ENCODE results near the gene ENO2.
A peak's percentile ranks its signal among the peaks of the same experiment; 100 is the strongest.

ENO2 gene

DNA sequence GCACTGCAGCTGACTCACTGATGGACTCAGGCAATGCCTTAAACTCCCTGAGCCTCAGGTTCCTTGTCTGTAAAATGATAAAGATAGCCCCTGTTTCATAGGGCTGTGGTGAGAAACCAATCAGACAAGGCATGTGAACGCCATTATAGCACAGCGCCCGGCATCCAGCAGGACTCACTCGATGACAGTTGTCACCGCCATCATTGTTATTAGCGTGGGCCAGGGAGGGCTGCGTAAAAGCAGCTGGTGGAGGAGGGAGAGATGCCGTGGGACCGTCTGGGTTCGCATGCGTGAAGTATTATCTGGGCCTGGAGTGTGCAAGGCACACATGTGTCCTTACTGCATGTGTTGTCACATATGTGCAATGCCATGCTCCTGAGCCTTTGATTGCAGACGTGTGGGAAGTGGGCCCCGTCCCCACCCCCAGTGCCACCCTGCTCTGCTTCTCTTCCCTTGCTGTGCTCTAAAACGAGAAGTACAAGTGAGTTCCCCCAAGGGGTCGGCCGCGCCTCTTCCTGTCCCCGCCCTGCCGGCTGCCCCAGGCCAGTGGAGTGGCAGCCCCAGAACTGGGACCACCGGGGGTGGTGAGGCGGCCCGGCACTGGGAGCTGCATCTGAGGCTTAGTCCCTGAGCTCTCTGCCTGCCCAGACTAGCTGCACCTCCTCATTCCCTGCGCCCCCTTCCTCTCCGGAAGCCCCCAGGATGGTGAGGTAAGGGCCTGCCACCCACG, 36.6 kb downstream of the ENO2 start, which contains the start of gene PTPN6:
Gene PTPN6 (plus strand): TSS at position 546 of the 730 bp plus-strand sequence. CDS start 157 bp downstream, at position 703.
- DNase-seq: no peak

- no peak for DNase-seq
Measured at GRCh38 chr12:6951551-6952120, 37.3 kb downstream of the ENO2 start.

DNA sequence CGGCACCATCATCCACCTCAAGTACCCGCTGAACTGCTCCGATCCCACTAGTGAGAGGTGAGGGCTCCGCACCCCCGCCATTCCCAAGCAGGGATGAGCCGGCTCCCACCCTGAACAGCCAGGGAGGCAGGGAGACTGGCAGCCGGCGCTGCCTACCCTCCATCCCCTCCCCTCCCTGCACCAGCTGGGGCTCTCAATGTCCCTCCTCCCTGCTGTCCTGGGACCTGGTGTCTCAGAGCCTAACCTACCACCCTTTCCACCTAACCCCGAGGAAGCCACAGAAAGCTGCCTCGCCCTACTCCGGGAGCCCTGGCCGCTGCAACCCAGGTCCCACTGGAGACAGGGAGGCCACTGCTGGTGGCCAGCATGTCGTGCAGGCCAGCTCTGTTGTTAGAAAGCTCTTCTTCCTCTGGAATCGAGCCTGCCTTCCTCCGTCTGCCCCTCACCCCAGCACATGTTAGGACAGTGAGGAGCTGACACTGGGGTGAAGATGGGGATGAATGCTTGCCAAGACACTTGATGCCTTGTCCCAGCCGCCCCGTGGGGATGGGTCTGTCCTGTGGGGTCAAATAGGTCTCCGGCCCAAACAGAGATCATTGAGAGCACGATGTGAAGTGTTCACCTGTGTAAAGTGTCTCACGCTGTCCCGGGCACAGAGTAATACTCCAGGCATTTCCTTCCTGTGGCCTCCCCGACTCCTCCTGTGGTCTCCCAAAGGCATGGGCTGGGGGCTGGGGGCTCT, 37.9 kb downstream of the ENO2 start:
- no peak for DNase-seq

DNA sequence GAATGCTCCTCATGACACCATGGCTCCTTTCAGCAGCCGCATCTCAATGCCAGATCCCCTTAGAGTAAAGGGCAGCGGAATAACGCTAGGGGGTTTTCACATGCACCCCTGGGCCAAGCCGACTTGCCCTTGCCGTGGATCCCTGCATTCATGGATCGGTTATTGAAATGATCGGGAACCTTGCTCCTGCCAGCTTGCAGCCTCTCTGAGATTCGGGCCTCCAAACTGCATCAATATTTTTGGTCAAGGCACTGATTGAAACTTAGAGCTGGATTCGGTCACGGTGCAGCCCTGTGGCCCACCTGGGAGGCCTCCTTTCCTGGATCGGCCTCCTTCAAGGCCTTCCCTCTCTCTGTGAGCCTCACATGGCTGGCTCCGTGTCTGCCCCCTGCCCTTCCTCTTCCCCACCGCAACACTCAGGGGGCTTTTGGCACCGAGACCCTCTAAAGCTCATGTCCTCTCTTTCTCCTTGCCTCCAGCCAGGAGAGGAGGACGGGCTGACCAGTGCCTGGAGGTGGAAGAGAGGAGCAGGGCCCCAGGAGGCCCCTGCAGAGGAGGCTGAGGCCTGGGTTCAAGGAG, 38.6 kb downstream of the ENO2 start:
- DNase-seq: no peak

DNA sequence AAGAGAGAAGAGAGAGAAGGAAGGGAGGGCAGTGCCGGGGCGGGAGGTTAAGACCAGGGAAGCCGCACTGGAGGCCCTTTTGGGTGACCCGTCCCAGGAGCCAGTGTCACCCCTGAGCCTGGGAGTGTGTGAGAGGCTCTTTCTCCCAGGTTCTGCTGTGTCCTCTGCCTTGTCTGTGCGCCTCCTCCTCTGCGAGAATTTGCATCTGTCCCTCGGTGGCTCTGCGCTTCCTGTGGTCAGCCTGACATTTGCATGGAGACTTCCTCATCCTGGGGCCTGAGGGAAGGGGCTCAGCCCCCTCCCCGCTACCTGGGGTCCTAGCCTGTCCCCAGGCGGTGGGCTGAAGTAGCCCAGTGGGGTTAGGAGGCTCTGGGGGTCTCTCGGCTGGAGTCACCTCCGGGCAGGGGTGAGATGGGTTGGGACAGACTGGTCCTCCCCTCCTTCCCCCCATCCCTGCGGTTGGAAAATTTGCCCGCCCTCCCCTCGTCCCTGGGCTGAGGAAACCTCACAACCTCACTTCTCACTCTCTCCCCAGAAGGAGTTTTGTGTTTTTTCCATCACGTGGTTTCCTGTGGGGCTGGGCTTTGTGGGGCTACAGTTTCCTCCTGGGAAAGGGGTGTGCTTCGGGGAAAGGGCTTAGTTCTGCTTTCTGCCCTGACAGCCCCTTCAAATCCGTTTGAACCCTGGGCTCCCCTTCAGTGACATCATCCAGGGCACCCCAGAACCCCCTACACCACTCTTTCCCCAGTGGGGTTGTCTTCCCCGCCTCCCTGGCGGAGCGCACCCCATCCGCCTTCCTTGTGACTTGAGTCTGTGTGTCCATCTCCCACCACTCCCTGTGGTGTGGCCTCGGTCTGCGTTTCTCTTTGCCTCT, 39.3 kb downstream of the ENO2 start:
- no peak for DNase-seq

DNA sequence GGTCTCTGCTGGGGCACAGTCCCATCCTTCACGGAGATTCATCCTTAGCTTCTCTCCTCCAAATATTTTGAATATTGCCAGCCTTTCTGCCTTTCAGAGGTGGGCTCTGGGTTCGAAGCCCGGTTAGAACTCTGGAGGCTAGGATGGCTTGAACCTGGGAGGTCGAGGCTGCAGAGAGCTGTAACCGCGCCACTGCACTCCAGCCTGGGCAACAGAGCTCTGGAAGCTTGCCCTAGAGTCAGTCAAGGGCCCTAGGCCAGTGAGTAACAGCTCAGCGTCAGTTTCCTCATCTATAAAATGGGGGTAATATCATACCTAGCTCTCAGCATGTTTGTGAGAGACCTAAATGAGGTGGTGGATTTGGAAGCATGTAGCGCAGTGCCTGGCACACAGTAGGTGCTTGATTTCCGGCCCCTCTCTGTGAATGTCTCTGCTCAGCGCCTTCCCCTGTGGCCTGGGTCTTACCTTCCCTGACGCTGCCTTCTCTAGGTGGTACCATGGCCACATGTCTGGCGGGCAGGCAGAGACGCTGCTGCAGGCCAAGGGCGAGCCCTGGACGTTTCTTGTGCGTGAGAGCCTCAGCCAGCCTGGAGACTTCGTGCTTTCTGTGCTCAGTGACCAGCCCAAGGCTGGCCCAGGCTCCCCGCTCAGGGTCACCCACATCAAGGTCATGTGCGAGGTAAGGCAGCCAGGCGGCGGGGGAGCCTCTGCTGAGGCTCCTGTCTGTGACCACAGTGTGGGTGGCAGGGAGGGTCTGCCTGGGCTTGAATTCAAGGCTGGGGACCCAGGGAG, 40.1 kb downstream of the ENO2 start:
- DNase-seq: no peak

GRCh38 chr12:6955108-6956020, 41.0 kb downstream of the ENO2 start:
- DNase-seq: no peak

- no peak for DNase-seq
Measured at GRCh38 chr12:6956021-6956727, 41.8 kb downstream of the ENO2 start.

DNA sequence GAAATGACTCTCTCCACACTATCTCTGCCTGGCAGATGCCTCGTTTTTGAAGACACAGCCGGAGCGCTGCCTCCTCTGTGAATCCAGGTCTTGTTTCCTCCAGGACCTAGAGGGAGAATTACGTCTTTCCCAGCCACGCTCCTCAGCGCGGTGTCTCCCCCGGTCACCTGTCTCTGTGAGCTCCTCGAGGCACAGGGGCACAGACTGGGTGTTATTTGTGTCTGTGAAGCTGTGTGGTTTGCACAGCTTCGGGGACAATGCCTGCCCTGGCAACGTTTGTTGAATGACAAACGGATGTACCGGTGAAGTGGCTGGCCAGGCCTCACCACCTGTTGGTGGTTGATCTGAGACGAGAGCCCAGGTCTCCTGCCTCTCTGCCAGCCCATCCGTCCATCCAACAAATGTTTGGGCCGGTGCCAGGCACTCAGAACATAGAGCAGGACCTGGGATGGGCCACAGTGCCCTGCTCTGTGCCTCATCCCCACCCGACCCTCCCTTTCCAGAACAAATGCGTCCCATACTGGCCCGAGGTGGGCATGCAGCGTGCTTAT, 42.8 kb downstream of the ENO2 start:
- no peak for DNase-seq

GRCh38 chr12:6957741-6958608, 43.6 kb downstream of the ENO2 start:
- DNase-seq: no peak

DNA sequence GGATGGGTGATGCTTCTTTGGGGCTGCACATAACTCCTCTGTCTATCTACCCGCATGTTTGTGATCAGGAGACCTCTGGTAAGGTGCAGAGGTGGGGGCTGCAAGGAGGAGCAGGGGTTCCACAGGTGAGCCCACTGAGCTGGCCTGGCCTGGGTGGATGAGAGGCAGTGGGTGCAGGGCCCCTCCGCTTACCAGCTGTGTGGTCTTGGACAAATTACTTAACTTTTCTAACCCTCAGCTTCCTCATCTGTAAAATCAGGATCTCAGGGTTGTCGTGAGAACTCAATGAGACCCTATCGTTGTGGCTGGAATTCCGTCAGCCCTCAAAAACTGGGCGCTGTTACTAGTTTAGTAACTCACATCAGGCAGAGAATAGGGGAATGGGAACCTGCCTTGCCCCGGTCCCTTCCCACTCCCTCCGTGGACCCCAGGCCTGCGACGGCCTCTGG, 44.3 kb downstream of the ENO2 start:
- DNase-seq: no peak

DNA sequence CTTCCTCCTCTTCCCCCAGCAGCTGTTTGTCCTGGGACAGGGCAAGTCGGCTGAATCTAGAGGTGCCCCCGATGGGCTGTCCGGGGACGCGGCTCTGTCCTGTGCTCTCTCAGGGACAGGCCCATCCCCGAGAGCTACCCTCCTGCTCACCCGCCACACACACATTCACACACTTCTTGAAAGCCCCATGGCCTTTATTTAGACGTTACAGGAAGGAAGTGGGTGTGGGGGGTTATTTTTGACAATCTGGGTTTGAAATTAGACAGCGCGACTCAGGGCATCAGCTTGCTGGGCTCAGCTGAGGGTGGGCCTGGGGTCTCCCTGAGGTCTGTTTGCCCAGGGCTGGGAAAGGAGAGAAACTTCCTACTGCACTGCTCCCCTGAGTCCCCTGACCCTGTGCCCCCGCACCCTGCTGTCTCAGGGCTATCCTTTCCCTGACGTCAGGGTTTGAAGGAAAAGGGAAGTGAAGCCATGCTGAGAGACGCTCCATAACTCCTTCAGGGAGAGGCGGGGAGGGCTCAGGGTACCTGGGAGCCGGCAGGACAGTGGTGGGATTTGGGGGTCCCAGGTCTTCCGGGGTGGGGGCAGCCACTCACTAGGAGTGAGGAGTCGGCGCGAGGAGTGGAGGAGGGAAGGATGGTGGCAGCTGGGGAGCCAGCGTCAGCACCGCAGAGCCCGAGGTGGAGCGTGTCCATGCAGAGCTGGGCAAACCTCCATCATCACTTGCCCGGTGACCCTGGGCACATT, 44.9 kb downstream of the ENO2 start:
- DNase-seq: no peak

DNA sequence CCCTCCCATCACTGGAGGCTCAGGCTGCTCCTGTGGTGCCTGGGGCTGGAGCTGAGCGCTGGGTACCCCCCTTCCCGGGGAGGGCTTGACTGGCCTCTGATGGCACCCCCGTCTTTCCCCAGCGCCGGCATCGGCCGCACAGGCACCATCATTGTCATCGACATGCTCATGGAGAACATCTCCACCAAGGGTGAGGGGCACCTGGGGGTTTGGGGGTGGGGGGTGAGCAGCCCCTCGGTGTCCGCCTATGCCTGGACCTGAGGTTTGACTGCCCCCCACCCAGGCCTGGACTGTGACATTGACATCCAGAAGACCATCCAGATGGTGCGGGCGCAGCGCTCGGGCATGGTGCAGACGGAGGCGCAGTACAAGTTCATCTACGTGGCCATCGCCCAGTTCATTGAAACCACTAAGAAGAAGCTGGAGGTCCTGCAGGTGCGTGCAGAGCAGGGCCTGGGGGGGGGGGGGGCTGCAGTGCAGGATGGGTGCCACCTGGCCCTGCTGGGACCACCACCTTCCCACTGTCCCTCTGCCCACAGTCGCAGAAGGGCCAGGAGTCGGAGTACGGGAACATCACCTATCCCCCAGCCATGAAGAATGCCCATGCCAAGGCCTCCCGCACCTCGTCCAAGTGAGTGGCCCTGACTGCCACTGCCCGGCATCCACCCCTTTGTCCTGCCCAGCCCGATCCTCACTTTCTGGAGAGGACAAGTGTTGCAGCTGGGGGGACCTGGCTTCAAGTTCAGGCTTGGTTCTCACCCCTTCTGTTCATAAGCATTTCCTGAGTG, 45.6 kb downstream of the ENO2 start:
- no peak for DNase-seq

GRCh38 chr12:6960593-6961277, 46.4 kb downstream of the ENO2 start:
- DNase-seq: no peak

- DNase-seq: no peak
Measured at GRCh38 chr12:6961278-6961694, 46.9 kb downstream of the ENO2 start.

GRCh38 chr12:6961695-6962284, 47.4 kb downstream of the ENO2 start:
- DNase-seq: peak; percentile 9

Measured in kidney glomerular epithelial cell (primary cell).